Epithelial cell of alveolus of lung (primary cell): Measurements from ENCODE around the gene DBT. TPM values are rescaled to one million over a fixed set of nuclear protein-coding genes. Genes with fewer than 3 reads are reported as not detected.

Experiments
- total RNA-seq: library from RNA; depleted of rRNA; stranded (reverse); fragments of >200 nt; gene quantifications from 2 replicates; pipeline ENCODE4 v1.2.1, GENCODE V29; 2015

DBT gene
- 3.4 and 10.9 TPM in 2 replicates for total RNA-seq

DNA sequence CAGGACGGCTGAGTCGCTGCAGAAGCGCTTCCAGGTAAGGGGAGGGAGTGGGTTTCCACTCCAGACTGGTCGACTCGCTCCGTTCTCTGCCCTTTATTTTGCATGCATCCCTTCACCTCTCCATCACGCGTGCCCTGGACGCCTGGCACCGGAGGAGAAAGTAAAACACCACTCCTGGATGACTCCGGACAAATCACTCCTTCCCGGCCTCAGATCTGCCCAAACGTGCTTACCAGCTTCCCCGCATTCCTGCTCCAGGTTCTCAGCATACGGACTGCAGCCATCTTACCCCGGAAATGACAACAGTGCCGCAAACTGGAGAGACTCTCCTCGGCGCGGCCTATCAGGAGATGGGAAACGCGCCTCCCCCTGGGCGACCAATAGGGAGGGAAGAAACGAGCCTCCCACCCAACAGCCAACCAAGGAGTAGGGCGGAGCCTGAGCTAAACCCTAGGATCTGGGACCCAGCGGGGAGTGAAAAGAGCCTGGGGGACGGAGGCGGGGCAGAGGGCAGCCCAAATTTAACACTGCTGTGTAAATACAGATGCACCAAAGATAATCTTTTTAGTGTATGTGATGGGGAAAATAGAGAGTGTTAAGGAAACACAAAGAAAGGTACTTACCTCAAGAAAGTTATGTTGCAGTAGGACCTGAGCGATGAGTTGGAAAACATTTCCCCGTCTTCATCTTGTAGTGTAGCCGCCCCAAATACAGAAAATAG, at the start of gene DBT:
Gene DBT, minus strand, starts transcription at position 298 of the 721 bp plus-strand sequence. Its CDS starts 14 bp downstream, at position 284.

DNA sequence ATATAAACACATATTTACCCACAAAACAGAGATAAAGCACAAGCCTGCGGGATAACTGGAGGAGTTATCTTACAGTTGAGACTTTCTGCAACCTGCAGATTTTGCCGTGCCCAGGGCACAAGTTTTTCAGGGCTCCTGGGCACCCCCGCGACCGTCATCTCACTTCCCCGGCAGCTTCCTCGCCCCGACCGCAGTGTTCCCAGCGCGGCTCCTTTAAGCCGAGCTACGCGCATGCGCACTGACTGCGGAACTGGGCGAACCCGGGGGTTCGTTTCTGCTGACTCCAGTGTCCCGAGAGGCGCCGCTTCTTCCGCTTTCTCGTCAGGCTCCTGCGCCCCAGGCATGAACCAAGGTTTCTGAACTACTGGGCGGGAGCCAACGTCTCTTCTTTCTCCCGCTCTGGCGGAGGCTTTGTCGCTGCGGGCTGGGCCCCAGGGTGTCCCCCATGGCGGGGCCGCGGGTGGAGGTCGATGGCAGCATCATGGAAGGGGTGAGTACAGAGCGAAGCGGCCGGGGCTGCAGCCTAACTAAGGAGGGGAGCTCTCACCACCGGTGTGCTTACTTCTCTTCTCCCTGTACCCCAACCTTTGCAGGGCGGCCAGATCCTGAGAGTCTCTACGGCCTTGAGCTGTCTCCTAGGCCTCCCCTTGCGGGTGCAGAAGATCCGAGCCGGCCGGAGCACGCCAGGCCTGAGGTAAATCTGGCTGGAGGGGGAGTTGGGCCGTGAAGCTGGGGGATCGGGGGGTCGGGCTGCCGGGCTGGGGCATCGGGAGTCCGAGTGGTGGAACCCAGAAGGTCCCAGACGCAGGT, 16.5 kb upstream of the DBT start, which contains the start of gene RTCA:
Gene RTCA, plus strand, starts transcription at position 286 of the 810 bp plus-strand sequence. Its CDS starts 160 bp downstream, at position 446.

DNA sequence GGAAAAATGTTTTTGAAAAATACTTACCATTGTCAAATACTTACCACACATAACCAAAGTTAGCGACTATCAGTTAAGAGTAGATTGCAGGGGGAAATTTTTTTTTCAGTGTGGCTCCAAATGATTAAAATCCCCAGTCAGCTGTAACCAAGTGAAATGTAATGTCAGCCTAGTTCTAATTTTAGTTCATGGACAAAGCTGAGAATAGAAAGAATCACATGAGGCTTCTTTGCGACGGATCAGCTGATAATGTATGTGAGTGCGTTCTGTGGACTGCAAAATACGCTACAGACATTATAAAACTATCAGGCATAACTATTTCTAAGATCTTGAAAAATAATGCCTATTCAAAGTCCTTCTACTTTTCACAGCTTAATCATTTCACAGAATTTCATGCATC, 71.5 kb downstream of the DBT start, which contains the start of gene LRRC39:
Gene LRRC39, minus strand, starts transcription at position 166 of the 400 bp plus-strand sequence. CDS start 9,740 bp downstream, outside the sequence.

Other genes with a start within 250 kb of the DBT start
- gene SASS6, start 116.9 kb downstream of the DBT start, total RNA-seq, result 1.9 and 3.0 TPM in 2 replicates
- gene TRMT13, start 116.7 kb downstream of the DBT start, total RNA-seq, result 4.2 and 5.2 TPM in 2 replicates
- 0.24 TPM in 1 of 2 replicates, not detected in the other for gene LRRC39, start 71.6 kb downstream of the DBT start, total RNA-seq
- gene RTCA, start 16.4 kb upstream of the DBT start, total RNA-seq, result 23.7 and 28.8 TPM in 2 replicates
- 1.9 and 3.4 TPM in 2 replicates for gene CDC14A, start 102.7 kb upstream of the DBT start, total RNA-seq